ENCODE data around the gene RBPMS2. TPM values are rescaled to one million over a fixed set of nuclear protein-coding genes. Genes with fewer than 3 reads are reported as not detected.
"Not testable (repeated sequence)": the region's sequence is repeated elsewhere in the genome, so short reads cannot be mapped to it uniquely, and the experiment has no call there.

Gene RBPMS2
- total RNA-seq, 1 donor from 2014 or later, result not detected

- DNase-seq (ENCODE audit: low read depth), result no peak
These were observed 20.5 kb downstream of the RBPMS2 start for GRCh38 chr15:64754663-64755426.

GRCh38 chr15:64753480-64754185, 21.8 kb downstream of the RBPMS2 start:
- no peak for DNase-seq (ENCODE audit: low read depth)

GRCh38 chr15:64751464-64751863, 23.9 kb downstream of the RBPMS2 start:
- DNase-seq (ENCODE audit: low read depth), result no peak

- DNase-seq (ENCODE audit: low read depth), result peak; percentile 22
These were observed 25.3 kb downstream of the RBPMS2 start for GRCh38 chr15:64749999-64750657.

GRCh38 chr15:64749167-64749566, 26.2 kb downstream of the RBPMS2 start:
- DNase-seq (ENCODE audit: low read depth), result peak; percentile 68

- DNase-seq (ENCODE audit: low read depth), result no peak
These were observed 27.1 kb downstream of the RBPMS2 start for GRCh38 chr15:64748251-64748650.

GRCh38 chr15:64747578-64747977, 27.8 kb downstream of the RBPMS2 start:
- no peak for DNase-seq (ENCODE audit: low read depth)

GRCh38 chr15:64746921-64747320, 28.5 kb downstream of the RBPMS2 start:
- peak; percentile 23 for DNase-seq (ENCODE audit: low read depth)

GRCh38 chr15:64746356-64746755, 29.0 kb downstream of the RBPMS2 start:
- DNase-seq (ENCODE audit: low read depth), result peak; percentile 57

- DNase-seq (ENCODE audit: low read depth), result no peak
These were observed 31.7 kb downstream of the RBPMS2 start for GRCh38 chr15:64743691-64744090.

GRCh38 chr15:64742921-64743320, 32.5 kb downstream of the RBPMS2 start:
- no peak for DNase-seq (ENCODE audit: low read depth)

GRCh38 chr15:64742385-64742784, 33.0 kb downstream of the RBPMS2 start:
- DNase-seq (ENCODE audit: low read depth), result no peak

- DNase-seq (ENCODE audit: low read depth), result not testable (repeated sequence)
These were observed 33.7 kb downstream of the RBPMS2 start for GRCh38 chr15:64741708-64742107.

- no peak for DNase-seq (ENCODE audit: low read depth)
These were observed 34.8 kb downstream of the RBPMS2 start for GRCh38 chr15:64740311-64741170.

- no peak for DNase-seq (ENCODE audit: low read depth)
These were observed 35.7 kb downstream of the RBPMS2 start for GRCh38 chr15:64739577-64740143.

- DNase-seq (ENCODE audit: low read depth), result no peak
These were observed 36.2 kb downstream of the RBPMS2 start for GRCh38 chr15:64739156-64739555.

GRCh38 chr15:64738226-64739095, 36.9 kb downstream of the RBPMS2 start:
- no peak for DNase-seq (ENCODE audit: low read depth)

GRCh38 chr15:64732156-64732860, 43.1 kb downstream of the RBPMS2 start:
- no peak for DNase-seq (ENCODE audit: low read depth)

- DNase-seq (ENCODE audit: low read depth), result no peak
These were observed 43.6 kb downstream of the RBPMS2 start for GRCh38 chr15:64731805-64732151.
